Activated CD8-positive, alpha-beta memory T cell treated with anti-CD3 and anti-CD28 coated beads, Interleukin-2, amount 50 U/mL, for 1 hour (primary cell): ENCODE measurements around the gene HSD3B7.
"Not testable (repeated sequence)": the region's sequence is repeated elsewhere in the genome, so short reads cannot be mapped to it uniquely, and the experiment has no call there.

Source experiments
- DNase-seq: peaks from one replicate; pipeline ENCODE4 v3.0.0-alpha.2; 2020; ENCODE audit errors: extremely low read depth

Gene HSD3B7

DNA sequence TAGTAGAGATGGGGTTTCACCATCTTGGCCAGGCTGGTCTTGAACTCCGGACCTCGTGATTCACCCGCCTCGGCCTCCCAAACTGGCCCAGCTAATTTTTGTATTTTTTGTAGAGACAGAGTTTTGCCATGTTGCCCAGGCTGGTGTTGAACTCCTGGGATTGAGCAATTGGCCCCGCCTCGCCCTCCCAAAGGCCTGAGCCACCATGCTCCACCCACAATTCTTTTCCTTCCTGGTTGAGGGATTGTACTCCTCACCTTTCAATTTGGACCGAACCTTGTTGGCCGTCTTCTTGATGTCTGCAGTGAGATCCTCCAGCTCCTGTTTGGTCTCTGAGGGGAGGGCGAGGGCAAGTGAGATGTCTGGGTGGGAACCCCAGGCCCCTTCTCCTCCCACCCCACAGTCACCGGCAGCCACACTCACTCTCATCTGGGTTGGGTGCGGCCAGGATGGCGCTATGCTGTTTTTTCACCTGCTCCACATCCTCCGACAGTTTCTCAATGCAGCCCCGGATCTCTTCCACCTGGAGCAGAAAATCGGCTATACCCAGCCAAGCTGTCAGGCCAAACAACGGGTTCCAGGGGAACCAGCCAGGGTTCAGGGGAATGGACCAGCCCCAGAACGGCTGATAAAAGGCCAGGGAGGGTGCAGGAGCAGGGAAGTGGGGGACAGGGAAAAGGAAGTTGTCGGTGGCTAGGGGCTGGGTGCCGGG lies 15.8 kb downstream of the HSD3B7 start:
- DNase-seq, result no peak

DNA sequence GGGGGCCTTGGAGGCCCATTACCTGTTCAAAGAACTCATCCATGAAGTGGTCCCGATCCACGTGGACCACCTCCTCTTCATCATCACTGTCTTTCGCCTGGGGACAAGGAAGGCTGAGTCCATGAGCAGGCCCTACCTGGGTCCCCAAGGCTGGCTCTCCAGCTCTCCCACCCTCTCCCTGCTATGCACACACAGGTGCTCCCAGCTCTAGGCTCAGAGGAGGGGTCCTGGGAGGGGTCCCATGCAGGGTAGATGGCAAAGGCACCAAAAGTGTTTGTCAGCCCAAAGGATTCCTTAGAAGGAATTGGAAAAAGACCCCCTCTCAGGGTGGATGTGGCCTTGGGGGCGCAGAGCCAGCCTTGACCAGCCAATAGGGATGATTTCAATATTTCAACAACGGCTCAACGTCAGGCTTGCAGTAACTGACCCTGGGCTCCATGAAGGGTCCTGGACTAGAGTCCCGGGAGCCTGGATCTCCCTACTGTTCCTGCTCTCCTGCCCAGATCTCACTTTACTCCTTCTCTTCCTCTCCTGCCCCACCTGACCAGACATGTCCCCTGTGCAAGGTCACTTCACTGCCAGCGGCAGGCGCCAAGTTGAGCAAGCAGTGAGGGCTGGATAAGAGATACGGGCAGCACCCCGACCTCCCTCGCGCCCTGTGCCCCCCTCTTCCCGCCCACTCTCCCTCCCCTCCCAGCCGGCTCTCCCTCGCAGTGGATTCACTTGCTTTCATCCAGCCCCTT lies 16.7 kb downstream of the HSD3B7 start:
- no peak for DNase-seq

DNA sequence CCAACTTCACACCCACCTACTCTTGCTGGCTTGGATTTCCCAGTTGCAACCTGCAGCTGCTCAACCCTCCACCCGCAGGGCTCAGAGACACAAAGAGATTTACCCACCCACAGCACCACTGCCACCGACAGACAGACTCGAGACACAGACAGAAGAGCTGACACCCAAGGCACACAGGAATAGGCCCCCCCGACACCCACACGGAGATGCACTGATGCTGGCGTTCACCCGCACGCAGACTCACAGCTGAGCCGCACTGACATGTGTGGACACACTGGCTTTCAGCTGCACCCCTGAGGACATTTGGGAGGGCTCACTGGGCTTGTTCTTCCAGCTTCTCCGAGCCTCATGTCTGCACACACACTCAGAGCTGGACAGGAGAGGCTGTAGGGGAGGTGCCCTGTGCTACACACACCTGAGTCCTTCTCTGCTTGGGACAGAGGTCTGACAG lies 17.3 kb downstream of the HSD3B7 start:
- no peak for DNase-seq

DNA sequence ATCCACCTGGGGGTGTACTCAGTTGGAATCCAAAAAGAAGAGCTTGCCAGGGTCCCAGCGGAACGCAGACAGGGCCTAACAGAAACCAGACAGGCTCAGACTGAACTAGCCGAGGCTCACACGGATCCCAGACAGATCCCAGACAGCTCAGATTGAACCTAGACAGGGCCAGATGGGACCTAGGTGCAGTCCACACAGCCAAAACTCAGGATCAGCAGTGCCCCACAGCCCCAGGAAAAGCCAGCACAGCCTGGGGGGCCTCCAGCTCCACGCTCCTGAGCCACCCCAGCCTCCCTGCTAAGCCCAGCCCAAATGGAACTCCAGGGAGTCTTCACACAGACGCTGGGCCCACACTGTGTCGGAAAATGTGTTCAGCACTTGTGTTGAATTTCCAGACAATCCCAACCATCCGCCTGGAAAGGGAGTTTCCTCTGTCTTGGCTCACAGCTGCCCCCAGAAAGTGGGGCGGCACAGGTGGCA lies 17.9 kb downstream of the HSD3B7 start:
- DNase-seq, result no peak

DNA sequence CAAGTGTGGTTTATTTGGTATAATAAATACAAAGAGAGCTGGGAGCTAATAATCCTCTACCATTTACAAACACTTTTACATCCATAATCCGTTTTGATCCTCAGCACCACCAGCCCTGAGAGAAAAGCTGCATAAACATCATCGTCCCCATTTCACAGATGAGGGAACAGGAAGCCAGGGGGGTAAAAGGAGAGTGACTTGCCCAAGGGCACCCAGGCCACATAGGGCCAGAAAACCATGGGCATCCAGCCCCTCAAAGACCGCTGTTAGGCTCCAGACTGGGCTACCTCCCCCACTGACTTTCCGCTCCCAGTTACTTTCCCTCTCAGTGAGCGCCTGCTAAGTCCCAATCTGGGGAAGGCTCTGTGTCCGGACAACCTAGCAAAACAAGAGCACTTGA lies 18.7 kb downstream of the HSD3B7 start:
- DNase-seq, result no peak

DNA sequence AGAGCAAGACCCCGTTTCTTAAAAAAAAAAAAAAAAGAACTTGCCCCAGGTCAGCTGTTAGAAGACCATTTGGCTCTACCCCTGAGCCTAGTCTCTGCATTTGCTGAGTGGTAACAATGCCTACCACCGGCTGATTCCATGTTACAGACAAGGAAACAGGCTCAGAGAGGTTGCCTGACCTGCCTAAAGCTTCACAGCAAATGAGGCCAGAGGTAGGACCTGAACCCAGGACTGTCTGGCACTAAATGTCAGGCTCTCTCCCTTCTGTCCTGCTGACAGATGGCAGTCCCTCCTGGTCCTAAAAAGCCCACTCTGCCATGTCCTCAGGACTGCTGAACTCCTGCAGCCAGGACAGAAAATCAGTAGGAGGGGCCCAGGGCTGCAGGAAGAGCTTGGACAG lies 19.7 kb downstream of the HSD3B7 start:
- DNase-seq, result no peak

DNA sequence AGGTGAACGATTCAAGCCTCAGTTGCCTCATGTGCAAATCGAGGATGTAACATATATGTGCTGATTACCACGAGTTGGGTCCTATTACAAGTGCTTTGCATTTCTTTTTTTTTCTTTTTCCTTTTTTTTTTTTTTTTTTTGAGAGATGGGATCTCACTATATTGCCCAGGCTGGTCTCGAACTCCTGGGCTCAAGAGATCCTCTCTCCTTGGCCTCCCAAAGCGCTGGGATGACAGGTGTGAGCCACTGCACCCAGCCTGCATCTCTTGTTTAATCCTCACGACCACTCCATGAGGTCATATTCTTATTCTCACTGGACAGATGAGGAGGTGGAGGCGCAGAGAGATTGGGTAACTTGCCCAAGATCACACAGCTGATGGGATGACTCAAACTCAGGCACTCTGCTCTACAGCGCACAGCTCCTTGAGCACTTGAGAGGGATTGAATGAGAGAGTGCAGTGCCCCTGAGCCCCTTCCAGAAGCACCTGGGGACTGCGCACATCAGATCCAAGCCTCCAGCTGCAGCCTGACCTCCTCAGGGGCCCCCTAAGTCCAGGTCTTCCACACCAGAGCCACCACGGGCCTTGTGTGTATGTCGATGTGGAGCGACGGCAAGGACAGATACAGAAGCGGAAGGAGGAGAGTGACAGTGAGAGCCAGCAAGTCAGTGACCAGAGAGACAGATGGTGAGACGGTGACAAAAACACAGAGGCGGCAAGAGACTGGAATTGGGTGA lies 20.5 kb downstream of the HSD3B7 start:
- no peak for DNase-seq

DNA sequence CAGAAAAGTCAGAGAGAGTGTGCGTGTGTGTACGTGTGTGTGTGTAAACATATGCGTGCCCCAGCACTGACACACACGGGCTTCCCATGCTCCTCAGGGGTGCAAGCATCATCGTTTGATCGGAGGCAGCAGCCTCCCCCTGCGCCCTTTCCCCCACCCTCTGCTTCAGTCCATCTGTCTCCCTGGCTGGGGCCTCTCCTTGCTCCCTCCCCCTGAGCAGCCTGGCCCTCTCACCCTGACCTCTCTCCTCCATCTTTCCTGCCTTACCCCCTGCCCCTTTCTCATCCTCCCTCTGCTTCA lies 21.0 kb downstream of the HSD3B7 start:
- no peak for DNase-seq

DNA sequence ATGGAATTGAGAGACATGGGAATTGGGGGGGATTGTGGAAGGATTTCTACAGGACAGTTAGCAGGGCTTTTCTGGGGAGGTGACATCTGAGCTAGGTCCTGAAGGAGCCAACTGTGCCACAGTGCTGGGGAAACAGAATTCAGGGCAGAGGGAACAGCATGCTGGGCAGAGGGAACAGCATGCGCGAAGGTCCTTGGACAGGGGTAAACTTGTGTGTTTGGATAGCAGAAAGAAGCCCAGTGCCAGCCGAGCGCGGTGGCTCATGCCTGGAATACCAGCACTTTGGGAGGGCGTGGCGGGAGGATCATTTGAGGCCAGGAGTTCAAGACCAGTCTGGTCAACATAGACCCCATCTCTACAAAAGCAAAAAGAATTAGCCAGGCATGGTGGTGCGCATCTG lies 21.6 kb downstream of the HSD3B7 start:
- DNase-seq, result no peak

DNA sequence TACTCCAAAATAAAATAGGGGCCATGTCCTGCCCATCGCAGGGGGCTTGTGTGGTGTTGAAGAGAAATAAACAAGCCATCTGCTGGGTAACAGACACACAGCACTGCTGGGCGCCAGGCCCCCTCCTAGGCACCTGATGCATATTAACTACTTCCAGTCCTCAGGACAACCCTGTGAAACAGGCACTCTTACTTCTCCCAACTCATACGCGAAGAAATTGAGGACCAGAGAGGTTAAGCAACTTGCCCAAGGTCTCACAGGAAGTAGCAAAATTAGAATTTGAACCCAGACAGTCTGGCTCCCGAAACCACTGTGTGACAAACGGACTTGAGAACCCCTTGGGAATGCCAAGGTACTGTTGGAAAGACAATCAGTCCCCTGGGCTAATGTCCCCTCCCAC lies 22.7 kb downstream of the HSD3B7 start:
- no peak for DNase-seq

DNA sequence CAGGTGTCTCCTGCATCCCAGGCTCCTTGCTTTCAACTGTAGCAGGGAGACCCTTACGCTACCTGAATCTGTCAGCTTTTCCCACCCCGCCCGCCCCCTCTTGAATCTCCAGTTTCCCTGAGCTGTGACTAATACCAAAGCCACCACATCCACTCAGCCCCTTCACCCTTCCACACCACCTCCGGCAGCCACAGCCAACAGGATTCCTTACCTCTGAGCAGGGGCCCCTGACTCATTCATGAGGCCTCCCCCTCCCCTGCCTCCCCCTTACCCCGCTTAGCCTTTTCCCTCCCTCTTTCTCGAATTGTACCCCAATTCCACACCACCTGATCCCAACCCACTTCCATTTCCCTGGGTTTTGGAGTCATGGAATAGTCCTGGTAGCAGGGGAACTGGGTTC lies 23.1 kb downstream of the HSD3B7 start:
- no peak for DNase-seq

DNA sequence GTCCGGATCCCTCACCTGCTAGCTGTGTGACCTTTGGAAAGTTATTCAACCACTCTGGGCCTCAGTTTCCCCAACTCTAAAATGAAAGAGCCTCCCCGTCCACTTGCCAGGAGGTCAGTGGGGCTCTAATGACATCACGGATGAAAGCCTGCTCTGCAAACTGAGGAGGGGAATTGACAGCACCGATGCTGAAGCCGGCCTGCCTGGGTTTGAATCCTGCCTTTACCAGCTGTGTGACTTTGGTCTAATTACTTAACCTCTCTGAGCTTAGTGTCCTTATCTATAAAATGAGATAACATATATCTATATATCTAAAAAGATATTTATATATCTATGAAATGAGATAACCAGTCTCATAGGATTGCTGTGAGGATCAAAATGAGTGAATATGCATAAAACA lies 23.5 kb downstream of the HSD3B7 start:
- DNase-seq, result no peak

DNA sequence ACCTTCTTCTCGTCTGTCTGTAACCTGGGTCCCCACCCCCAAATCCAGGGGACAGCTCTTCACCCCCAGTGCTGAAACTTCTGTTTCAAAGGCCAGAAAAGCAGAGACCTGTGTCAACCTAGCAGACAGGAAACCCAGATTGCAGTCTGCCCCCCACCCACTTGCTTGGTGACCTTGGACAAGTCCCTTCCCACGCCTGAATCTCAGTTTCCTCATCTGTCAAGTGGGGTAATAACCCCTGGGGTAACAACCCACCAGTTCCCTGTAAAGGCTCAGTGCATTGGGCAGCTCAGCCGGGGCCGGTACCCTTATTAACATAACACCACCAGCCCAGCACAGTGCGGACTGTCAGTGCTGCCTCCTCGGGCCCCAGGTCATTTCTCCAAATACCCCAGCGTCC lies 24.1 kb downstream of the HSD3B7 start:
- DNase-seq, result no peak

DNA sequence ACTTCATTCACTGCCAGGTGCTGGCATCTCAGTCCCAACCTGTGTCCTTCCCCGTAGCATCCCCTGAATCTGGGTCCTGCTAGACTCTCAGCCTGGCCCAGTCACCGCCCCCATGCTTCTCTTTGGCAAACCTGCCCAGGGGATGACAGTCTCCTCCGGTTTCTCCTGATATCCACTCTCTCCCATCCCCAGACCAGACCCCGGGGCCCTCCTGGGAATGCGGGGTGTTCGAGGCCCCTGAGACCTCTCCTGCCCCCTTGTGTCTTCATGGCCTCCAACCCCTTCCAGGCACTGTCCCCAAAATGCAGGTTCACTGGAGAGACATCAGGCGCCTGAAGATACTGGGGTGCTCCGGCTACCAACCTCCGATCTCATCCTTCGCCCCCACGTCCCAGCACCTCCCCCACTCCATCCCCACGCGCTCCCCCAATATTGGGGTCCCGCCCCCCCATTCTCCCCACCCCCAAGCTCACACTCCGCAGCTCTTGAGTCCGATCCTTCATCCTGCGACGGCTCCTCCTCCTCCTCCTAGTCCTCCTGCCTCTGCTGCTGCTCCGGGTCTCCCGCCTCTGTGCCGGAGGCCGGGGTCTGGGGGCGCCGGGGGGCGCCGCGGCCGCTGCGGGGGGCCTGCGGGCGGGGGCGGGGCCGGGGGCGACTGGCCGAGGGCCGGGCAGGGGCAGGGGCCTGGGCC lies 25.0 kb downstream of the HSD3B7 start:
- no peak for DNase-seq

DNA sequence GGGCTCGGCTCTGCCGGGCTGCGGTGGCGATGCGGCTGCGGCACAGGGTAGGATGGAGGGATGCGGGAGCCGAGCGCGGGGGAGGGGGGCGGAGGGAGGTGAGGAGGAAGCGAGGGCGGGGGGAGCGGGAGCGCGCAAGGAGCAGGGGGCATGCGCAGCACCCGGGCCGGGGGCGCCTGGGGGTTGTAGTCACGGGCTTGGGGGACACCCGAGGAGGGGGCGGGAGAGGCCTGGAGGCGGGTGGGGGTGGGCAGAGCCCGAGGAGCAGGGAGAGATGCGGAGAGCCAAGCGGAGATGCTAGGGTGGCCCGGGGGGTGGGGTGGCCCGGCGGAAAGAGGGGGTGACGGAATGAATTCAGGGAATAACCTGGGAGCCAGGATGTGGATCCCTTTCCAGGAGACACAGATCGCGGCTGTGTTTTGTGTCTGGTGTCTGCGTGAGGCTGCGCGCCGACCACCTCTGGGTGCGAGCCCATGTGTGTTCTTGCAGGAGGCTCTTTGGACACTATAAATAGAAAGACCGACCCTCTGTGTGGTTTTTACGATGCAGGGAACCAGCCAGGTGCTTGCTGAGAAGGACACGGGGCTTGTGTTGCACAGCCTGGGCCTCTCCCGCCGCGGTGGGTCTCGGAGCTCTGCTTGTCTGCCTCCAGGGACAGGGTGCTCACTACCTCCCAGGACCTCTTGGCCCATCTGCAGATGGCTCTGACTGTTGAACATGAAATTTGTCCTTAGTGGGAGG lies 25.7 kb downstream of the HSD3B7 start, which contains the start of gene STX1B:
TSS of gene STX1B (minus strand) at position 54 of the 741 bp plus-strand sequence. CDS start 242 bp downstream, outside the sequence.
- no peak for DNase-seq

DNA sequence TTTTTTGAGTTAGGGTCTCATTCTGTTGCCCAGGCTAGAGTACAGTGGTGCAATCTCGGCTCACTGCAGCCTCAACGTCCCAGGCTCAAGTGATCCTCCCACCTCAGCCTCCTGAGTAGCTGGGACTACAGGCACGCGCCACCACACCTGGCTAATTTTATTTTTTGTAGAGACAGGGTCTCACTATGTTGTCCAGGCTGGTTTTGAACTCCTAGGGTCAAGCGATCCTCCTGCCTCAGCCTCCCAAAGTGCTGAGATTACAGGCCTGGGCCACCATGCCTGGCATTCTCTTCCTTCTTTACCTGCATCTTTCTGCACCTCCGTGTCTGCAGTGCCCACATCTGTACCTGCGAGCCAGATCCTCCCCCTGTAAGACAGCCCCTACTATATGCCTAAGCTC lies 26.8 kb downstream of the HSD3B7 start:
- not testable (repeated sequence) for DNase-seq

DNA sequence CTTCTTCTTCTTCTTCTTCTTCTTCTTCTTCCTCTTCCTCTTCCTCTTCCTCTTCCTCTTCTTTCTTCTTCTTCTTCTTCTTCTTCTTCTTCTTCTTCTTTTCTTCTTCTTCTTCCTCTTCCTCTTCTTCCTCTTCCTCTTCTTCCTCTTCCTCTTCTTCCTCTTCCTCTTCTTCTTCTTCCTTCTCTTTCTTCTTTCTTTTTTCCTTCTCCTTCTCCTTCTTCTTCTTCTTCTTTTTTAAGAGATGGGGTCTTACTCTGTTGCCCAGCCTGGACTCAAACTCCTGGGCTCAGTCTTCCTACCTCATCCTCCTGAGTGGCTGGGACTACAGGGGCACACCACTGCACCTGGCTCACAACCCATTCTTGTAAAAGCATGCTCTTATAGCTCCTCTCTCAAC lies 28.3 kb downstream of the HSD3B7 start:
- DNase-seq, result not testable (repeated sequence)

DNA sequence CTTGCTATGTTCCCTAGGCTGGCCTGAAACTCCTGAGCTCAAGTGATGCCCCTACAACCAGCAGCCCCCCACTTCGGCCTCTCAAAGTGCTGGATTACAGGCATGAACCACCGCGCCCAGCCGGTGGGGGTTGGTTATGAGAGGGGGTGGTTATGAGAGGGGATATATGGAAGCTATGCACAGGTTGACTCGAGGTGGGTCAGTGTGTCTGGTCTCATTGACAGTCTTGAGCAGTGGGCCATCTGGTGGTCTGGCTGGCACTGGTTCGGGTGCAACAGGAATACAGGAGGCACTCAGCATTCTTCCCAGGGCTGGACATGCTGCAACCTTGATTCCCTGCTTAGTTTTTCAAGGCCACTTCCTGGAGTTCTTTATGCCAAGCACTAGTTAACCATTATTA lies 31.0 kb downstream of the HSD3B7 start:
- no peak for DNase-seq

DNA sequence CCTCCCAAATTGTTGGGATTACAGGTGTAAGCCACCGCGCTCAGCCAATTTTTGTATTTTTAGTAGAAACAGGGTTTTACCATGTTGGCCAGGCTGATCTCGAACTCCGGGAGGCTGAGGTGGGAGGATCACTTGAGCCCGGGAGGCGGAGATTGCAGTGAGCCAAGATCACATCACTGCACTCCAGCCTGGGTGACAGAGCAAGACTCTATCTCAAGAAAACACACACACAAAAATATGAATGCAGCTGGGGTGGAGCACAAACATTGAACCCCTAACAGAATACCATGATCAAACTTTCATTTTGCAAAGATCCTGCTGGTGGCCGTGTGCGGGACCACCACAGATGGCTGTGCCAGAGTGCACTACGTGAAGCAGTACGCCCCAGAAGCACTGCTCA lies 32.7 kb downstream of the HSD3B7 start:
- not testable (repeated sequence) for DNase-seq

DNA sequence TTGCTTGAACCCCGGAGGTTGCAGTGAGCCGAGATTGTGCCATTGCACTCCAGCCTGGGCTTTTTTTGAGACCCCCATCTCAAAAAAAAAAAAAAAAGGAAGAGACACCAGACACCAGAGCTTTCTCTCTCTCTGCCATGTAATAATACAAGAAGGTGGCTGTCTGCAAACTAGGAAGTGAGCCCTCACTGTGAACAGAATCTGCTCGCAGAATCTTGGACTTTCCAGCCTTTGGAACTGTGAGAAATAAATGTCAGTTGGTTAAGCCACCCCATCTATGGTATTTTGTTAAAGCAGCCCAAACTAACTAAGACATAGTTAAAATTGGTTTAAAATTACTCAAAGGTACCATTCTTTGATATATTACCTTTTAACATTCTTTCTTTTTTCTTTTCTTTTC lies 35.5 kb downstream of the HSD3B7 start:
- no peak for DNase-seq

DNA sequence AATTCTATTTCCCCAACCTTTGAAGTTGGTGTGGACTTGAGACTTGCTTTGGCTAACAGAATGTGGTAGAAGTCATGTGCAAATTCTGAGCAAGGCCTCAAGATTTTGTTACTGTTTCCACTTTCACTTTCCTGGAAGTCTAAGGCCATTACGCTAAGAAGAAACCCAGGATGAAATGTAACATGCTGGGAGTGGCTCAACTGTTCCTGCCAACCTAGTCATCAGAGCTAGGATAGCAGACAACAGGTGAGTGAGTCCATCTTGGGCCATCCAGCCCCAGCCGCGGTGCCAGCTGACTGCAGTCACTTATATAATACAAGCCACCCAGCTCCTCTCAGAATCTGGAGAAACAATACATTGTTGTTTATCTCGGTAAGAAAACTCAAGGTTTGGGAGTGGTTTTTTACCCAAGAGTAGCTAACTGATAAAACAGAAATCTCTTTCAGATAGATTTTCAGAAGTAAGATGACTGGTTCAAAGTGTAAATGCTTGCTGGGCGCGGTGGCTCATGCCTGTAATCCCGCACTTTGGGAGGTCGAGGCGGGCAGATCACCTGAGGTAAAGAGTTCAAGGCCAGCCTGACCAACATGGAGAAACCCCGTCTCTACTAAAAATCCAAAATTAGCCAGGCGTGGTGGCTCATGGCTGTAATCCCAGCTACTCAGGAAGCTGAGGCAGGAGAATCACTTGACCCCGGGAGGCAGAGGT lies 37.7 kb downstream of the HSD3B7 start:
- DNase-seq, result no peak
